ENCODE measurements around the gene GPC3. TPM values are rescaled to one million over a fixed set of nuclear protein-coding genes. Genes with fewer than 3 reads are reported as not detected.

The GPC3 gene
- polyA plus RNA-seq, 1 donor, result 75.8 TPM

DNA sequence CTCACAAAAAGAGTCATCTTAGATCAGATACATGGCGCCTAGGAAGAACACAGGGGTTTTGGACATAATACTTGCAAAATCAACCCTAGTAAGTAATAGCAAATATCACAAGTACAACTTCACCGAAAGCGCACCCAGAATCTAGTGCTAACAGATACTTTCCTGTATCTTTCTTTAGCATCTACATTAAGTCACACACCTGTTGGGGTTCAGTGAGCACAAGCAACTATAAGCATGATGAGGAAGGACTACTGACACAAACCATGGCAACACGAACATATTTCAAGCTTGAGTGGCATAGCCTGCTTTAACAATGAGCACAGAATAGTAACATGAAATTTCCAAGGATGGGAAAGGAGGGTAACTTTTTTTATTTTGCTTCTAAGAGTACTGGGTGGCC, 116.1 kb downstream of the GPC3 start:
- Histone ChIP-seq H3K9me3 (ENCODE audit: control insufficient read depth, low read depth, low read length) (no peaks in the 10 kb centered on the region), H3K4me1 (ENCODE audit: control insufficient read depth, insufficient read depth, low read length) (no peaks in the 10 kb centered on the region), H3K27me3 (ENCODE audit: control insufficient read depth, insufficient read depth, low read length) (no peaks in the 10 kb centered on the region), H3K27ac (ENCODE audit: low read length) (no peak overlapping the region), H3K36me3 (ENCODE audit: control insufficient read depth, insufficient read depth, low read length) (no peaks in the 10 kb centered on the region), H3K4me3 (ENCODE audit: low read length) (no peak overlapping the region)
- no peak for DNase-seq
- WGBS (ENCODE audit: insufficient coverage, low lambda C conversion rate), result no CpG with 5 or more reads among the region's 4 CpGs

DNA sequence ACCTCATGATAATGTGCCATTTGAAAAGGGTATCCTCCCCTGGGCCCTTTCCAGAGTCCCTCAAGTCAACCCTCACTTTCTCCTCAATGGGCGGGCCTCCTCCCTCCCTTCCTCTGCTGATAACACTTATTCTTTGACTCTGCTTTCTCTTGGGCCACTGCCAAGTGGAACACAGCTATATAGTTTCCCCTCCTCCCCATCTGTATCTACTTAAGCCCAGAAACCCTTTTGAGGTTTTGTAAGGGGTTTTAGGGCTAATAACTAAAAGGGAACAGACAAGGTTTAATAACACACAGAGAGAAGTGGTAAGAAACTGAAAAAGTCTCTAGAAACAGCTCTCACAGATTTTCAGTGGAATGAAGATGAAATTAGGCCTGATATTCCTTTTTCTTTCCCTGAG, 116.7 kb downstream of the GPC3 start:
- no peak for DNase-seq
- WGBS (ENCODE audit: insufficient coverage, low lambda C conversion rate), result no CpG with 5 or more reads among the region's 1 CpG
- Histone ChIP-seq H3K4me3 (ENCODE audit: low read length) (no peak overlapping the region), H3K27ac (ENCODE audit: low read length) (no peak overlapping the region), H3K4me1 (ENCODE audit: control insufficient read depth, insufficient read depth, low read length) (no peaks in the 10 kb centered on the region), H3K36me3 (ENCODE audit: control insufficient read depth, insufficient read depth, low read length) (no peaks in the 10 kb centered on the region), H3K9me3 (ENCODE audit: control insufficient read depth, low read depth, low read length) (no peaks in the 10 kb centered on the region), H3K27me3 (ENCODE audit: control insufficient read depth, insufficient read depth, low read length) (no peaks in the 10 kb centered on the region)

DNA sequence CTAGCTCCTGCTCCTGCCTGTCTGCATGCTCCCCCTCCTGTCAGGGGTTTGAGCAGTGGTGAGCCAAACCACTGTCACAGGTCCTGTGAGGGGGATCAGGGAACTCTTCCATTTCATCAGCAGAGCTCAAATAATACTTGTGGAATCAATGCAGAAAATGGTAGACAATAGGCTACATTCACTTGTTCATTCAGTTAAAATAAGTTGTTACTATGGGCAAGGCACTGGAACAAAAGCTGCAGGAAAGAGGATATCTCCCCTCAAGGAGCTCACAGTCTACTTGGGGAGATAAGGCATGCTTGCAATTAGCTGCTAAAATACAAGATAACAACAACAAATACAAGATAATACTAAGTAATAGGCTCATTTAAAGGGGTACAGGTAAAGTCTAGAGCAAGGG, 117.1 kb downstream of the GPC3 start:
- no peaks in the 10 kb centered on the region for H3K9me3 ChIP-seq (ENCODE audit: control insufficient read depth, low read depth, low read length)
- H3K36me3 ChIP-seq (ENCODE audit: control insufficient read depth, insufficient read depth, low read length), result no peaks in the 10 kb centered on the region
- H3K27ac ChIP-seq (ENCODE audit: low read length), result no peak overlapping the region
- no peak for DNase-seq
- H3K27me3 ChIP-seq (ENCODE audit: control insufficient read depth, insufficient read depth, low read length), result no peaks in the 10 kb centered on the region
- H3K4me1 ChIP-seq (ENCODE audit: control insufficient read depth, insufficient read depth, low read length), result no peaks in the 10 kb centered on the region
- no peak overlapping the region for H3K4me3 ChIP-seq (ENCODE audit: low read length)

DNA sequence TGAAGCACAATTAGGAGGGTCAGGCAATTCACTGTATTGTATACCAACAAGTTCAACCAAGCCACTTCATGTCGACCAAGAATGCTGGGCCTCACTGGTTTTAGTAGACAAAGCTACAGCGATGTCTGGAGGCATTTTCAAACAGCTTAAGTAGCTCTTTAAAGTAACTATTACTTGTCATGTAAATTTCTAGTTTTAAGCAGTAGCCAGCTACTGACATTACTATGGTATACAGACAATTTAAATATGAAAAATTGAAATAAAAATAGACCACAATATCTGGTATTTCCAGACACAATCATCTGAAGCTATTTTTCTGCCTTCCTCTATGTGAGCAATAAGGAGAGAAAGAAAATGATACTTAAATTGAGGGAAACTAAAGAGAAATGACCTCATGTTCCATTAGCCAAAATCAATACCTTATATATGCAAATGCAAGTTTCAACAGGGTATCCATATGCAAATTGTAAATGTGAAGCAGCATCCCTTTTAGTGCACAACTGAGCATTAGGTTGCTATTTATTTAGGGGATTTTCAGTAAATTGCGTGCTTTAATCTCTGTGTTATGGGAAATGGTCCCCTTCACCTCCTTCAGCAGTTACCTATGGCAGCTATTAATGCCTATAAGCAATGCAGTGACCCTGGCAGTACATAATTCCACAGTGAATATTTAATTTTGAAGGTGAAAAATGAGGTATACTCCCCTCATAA, 119.5 kb downstream of the GPC3 start:
- WGBS (ENCODE audit: insufficient coverage, low lambda C conversion rate), result no CpG with 5 or more reads among the region's 3 CpGs
- no peaks in the 10 kb centered on the region for H3K4me1 ChIP-seq (ENCODE audit: control insufficient read depth, insufficient read depth, low read length)
- H3K27me3 ChIP-seq (ENCODE audit: control insufficient read depth, insufficient read depth, low read length), result no peaks in the 10 kb centered on the region
- DNase-seq, result no peak
- no peak overlapping the region for H3K27ac ChIP-seq (ENCODE audit: low read length)
- H3K4me3 ChIP-seq (ENCODE audit: low read length), result no peak overlapping the region
- H3K9me3 ChIP-seq (ENCODE audit: control insufficient read depth, low read depth, low read length), result no peaks in the 10 kb centered on the region
- H3K36me3 ChIP-seq (ENCODE audit: control insufficient read depth, insufficient read depth, low read length), result no peaks in the 10 kb centered on the region

DNA sequence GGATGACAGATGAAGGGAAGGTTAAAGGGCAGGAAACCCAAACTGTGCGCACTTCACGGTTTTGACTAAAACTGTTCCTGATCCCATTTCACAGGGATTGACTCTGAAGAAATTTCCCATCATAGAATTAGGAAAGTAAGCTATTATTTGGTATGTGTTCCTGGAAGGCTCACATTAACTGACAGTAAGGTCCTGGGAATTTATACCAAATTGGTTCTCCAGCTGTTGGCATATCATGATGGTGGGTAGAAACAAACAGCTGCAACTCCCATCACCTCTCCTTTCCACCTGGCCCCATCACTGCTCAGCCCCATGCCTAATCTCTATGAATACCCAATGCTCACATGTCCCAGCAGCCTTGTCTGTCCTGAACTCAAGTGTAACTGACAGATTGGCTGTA, 121.2 kb downstream of the GPC3 start:
- H3K4me1 ChIP-seq (ENCODE audit: control insufficient read depth, insufficient read depth, low read length), result no peaks in the 10 kb centered on the region
- H3K9me3 ChIP-seq (ENCODE audit: control insufficient read depth, low read depth, low read length), result no peaks in the 10 kb centered on the region
- H3K27ac ChIP-seq (ENCODE audit: low read length), result no peak overlapping the region
- H3K36me3 ChIP-seq (ENCODE audit: control insufficient read depth, insufficient read depth, low read length), result no peaks in the 10 kb centered on the region
- no CpG with 5 or more reads among the region's 2 CpGs for WGBS (ENCODE audit: insufficient coverage, low lambda C conversion rate)
- no peak overlapping the region for H3K4me3 ChIP-seq (ENCODE audit: low read length)
- H3K27me3 ChIP-seq (ENCODE audit: control insufficient read depth, insufficient read depth, low read length), result no peaks in the 10 kb centered on the region
- DNase-seq, result no peak

DNA sequence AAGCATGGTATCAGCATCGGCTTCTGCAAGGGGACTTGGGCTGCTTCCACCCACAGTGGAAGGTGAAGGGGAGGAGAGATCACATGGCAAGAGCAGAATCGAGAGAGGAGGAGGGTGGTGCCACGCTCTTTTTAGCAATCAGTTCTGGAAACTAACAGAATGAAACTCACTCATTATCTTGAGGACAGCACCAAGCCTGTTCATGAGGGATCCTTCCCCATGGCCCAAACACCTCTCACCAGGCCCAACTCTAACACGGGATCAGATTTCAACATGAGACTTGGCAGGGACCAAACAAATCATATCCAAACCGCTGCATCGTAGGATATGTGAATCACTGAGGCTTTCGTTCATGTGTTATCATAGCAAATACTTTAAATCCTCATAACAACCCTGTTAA, 125.5 kb downstream of the GPC3 start:
- H3K4me3 ChIP-seq (ENCODE audit: low read length), result no peak overlapping the region
- no CpG with 5 or more reads among the region's 7 CpGs for WGBS (ENCODE audit: insufficient coverage, low lambda C conversion rate)
- H3K9me3 ChIP-seq (ENCODE audit: control insufficient read depth, low read depth, low read length), result no peaks in the 10 kb centered on the region
- no peak overlapping the region for H3K27ac ChIP-seq (ENCODE audit: low read length)
- DNase-seq, result no peak
- no peaks in the 10 kb centered on the region for H3K36me3 ChIP-seq (ENCODE audit: control insufficient read depth, insufficient read depth, low read length)
- H3K27me3 ChIP-seq (ENCODE audit: control insufficient read depth, insufficient read depth, low read length), result no peaks in the 10 kb centered on the region
- H3K4me1 ChIP-seq (ENCODE audit: control insufficient read depth, insufficient read depth, low read length), result no peaks in the 10 kb centered on the region

DNA sequence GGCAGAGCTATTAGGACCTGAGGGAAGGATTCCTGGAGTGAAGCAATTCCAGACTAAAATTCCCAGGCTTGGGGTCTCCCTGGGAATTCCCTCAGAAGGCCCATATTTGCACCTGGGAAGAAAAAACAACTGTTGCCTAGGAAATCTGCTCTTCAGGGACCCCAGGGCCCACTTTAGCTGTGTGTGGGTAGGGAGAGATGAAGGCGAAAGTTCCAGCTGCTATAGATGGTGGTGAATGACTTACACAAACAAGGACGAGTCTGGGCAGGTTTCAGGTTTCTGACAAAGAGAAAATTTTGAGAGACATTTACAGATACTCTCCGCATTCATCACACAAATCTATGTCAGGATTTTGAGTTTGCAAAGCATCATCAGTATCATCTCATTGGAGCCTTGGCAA, 126.1 kb downstream of the GPC3 start:
- Histone ChIP-seq H3K4me1 (ENCODE audit: control insufficient read depth, insufficient read depth, low read length) (no peaks in the 10 kb centered on the region), H3K36me3 (ENCODE audit: control insufficient read depth, insufficient read depth, low read length) (no peaks in the 10 kb centered on the region), H3K27me3 (ENCODE audit: control insufficient read depth, insufficient read depth, low read length) (no peaks in the 10 kb centered on the region), H3K4me3 (ENCODE audit: low read length) (no peak overlapping the region), H3K9me3 (ENCODE audit: control insufficient read depth, low read depth, low read length) (no peaks in the 10 kb centered on the region), H3K27ac (ENCODE audit: low read length) (no peak overlapping the region)
- no CpG with 5 or more reads among the region's 3 CpGs for WGBS (ENCODE audit: insufficient coverage, low lambda C conversion rate)
- DNase-seq, result no peak

DNA sequence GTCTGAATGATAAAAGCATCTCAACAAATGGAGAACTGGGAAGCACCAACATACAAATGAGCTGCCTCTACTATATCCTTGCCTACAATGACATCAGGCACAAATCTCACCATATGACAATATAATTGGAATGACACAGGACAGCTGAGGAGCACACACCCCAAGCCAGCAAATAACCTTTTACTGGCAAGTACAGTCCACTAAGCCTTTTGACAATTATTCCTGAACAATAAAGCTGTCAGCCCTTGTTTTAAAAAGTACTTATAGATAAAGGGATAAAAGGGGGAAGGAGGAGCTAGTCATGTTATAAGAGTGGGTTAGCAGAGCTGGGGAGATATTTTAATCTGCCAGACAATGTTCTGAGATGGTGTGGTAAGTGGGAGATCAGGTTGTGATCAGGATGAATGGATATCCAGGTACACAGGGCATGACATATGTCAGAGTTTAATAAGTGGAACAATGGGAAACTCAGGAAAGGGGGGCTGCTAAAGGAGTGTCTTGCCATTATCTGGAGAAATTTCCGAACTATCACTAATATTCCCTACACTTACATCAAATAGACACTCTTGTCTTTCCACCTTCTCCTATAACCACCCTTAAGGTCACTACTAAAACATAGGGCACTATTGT, 127.6 kb downstream of the GPC3 start:
- H3K27ac ChIP-seq (ENCODE audit: low read length), result no peak overlapping the region
- no peaks in the 10 kb centered on the region for H3K27me3 ChIP-seq (ENCODE audit: control insufficient read depth, insufficient read depth, low read length)
- no peak overlapping the region for H3K4me3 ChIP-seq (ENCODE audit: low read length)
- no peaks in the 10 kb centered on the region for H3K36me3 ChIP-seq (ENCODE audit: control insufficient read depth, insufficient read depth, low read length)
- no peaks in the 10 kb centered on the region for H3K9me3 ChIP-seq (ENCODE audit: control insufficient read depth, low read depth, low read length)
- no peak for DNase-seq
- no peaks in the 10 kb centered on the region for H3K4me1 ChIP-seq (ENCODE audit: control insufficient read depth, insufficient read depth, low read length)
- no CpG with 5 or more reads among the region's 1 CpG for WGBS (ENCODE audit: insufficient coverage, low lambda C conversion rate)

DNA sequence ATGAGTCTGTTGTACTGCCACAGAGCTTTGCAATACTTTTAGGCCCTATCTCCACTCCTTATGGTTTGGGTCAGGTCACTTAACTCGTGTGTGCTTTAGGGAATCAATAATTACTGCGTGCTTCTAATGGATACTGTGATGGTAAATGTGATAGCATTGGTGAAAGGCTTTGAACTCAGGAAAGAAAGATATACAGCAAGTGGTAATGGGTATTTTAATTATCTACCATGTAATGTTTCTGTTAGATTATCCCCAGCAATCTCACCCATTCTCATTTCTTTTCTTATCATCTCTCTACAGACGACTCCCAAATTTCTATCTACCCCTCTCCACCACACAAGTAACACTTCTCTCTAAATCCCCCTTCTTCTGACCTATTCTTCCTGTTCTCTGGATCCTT, 128.6 kb downstream of the GPC3 start:
- Histone ChIP-seq H3K4me1 (ENCODE audit: control insufficient read depth, insufficient read depth, low read length) (no peaks in the 10 kb centered on the region), H3K4me3 (ENCODE audit: low read length) (no peak overlapping the region), H3K9me3 (ENCODE audit: control insufficient read depth, low read depth, low read length) (no peaks in the 10 kb centered on the region), H3K27me3 (ENCODE audit: control insufficient read depth, insufficient read depth, low read length) (no peaks in the 10 kb centered on the region), H3K36me3 (ENCODE audit: control insufficient read depth, insufficient read depth, low read length) (no peaks in the 10 kb centered on the region), H3K27ac (ENCODE audit: low read length) (no peak overlapping the region)
- no peak for DNase-seq
- no CpG with 5 or more reads among the region's 3 CpGs for WGBS (ENCODE audit: insufficient coverage, low lambda C conversion rate)

DNA sequence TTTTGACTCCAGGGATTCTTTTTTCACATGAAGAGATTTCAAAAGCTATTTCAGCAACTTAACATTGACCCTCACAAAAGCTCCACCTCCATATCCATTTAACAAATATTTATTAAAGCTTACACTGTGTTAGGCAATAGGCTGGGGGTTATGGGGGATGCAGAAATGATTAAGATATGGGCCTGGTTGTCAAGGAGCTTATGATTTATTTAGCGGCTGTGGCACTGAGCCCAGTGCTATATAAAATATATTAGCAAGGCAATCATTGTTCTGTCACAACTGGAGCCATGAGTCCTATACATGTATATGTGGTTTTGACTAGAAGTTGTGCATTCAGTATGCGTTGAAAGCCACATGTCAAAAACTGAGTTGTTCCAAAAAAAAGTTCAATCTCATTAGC, 131.1 kb downstream of the GPC3 start:
- DNase-seq, result no peak
- Histone ChIP-seq H3K9me3 (ENCODE audit: control insufficient read depth, low read depth, low read length) (no peaks in the 10 kb centered on the region), H3K4me3 (ENCODE audit: low read length) (no peak overlapping the region), H3K27me3 (ENCODE audit: control insufficient read depth, insufficient read depth, low read length) (no peaks in the 10 kb centered on the region), H3K36me3 (ENCODE audit: control insufficient read depth, insufficient read depth, low read length) (no peaks in the 10 kb centered on the region), H3K4me1 (ENCODE audit: control insufficient read depth, insufficient read depth, low read length) (peaks cover 2% of the 10 kb centered on the region), H3K27ac (ENCODE audit: low read length) (no peak overlapping the region)
- no CpG with 5 or more reads among the region's 2 CpGs for WGBS (ENCODE audit: insufficient coverage, low lambda C conversion rate)

DNA sequence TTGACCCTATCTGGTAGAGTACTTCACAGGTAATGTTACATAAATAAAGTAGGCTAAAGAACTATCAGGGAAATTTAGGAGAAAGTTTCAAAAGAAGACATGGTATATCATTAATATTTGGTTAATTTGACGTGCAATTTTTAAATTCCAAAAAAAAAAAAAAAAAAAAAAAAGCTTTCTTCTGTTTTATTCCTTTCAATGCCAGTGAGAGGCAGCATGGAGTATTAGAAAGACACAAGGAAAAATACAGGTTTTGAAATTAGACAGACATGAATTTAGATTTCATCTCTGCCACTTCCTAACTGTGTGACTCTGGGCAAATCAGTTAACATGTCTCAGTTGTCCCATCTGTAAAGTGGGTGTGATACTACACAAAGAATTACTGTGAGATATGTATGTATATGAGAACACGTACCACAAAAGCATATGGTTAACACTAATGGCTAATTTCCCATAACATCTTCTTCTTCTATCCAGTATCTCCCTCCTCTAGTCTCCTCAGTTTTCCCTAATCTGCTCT, 132.5 kb downstream of the GPC3 start:
- no peak overlapping the region for H3K27ac ChIP-seq (ENCODE audit: low read length)
- peaks cover 2% of the 10 kb centered on the region for H3K4me1 ChIP-seq (ENCODE audit: control insufficient read depth, insufficient read depth, low read length)
- no CpG with 5 or more reads among the region's 2 CpGs for WGBS (ENCODE audit: insufficient coverage, low lambda C conversion rate)

More for the DNA sequence above, 132.5 kb downstream of the GPC3 start:
- Histone ChIP-seq H3K27me3 (ENCODE audit: control insufficient read depth, insufficient read depth, low read length) (no peaks in the 10 kb centered on the region), H3K36me3 (ENCODE audit: control insufficient read depth, insufficient read depth, low read length) (no peaks in the 10 kb centered on the region), H3K4me3 (ENCODE audit: low read length) (no peak overlapping the region), H3K9me3 (ENCODE audit: control insufficient read depth, low read depth, low read length) (no peaks in the 10 kb centered on the region)
- no peak for DNase-seq
